Activated effector memory CD4-positive, alpha-beta T cell treated with Interleukin-2 at 50 U/mL for 16 hours (primary cell): ENCODE data around the gene GABRG3.

Source experiments
- DNase-seq: peaks from one replicate; pipeline ENCODE4 v3.0.0-alpha.2; 2020

GABRG3 gene

GRCh38 chr15:27481768-27482167 lies 510.8 kb downstream of the GABRG3 start:
- DNase-seq, result no peak

GRCh38 chr15:27482287-27482686 lies 511.3 kb downstream of the GABRG3 start:
- no peak for DNase-seq

- DNase-seq, result no peak
Measured at GRCh38 chr15:27483124-27483523, 512.1 kb downstream of the GABRG3 start.

GRCh38 chr15:27485265-27485664 lies 514.3 kb downstream of the GABRG3 start:
- no peak for DNase-seq

GRCh38 chr15:27486051-27486450 lies 515.1 kb downstream of the GABRG3 start:
- DNase-seq, result no peak

GRCh38 chr15:27486683-27487647 lies 516.0 kb downstream of the GABRG3 start:
- no peak for DNase-seq

GRCh38 chr15:27487846-27488245 lies 516.9 kb downstream of the GABRG3 start:
- DNase-seq, result no peak

- DNase-seq, result no peak
Measured at GRCh38 chr15:27490867-27491595, 520.0 kb downstream of the GABRG3 start.

- no peak for DNase-seq
Measured at GRCh38 chr15:27491666-27492621, 521.0 kb downstream of the GABRG3 start.

GRCh38 chr15:27495963-27496459 lies 525.0 kb downstream of the GABRG3 start:
- no peak for DNase-seq

- no peak for DNase-seq
Measured at GRCh38 chr15:27498700-27499099, 527.7 kb downstream of the GABRG3 start.

- no peak for DNase-seq
Measured at GRCh38 chr15:27499191-27499590, 528.2 kb downstream of the GABRG3 start.

- DNase-seq, result no peak
Measured at GRCh38 chr15:27499719-27500118, 528.7 kb downstream of the GABRG3 start.

GRCh38 chr15:27500206-27500605 lies 529.2 kb downstream of the GABRG3 start:
- DNase-seq, result no peak

- no peak for DNase-seq
Measured at GRCh38 chr15:27506752-27507151, 535.8 kb downstream of the GABRG3 start.

GRCh38 chr15:27509014-27509413 lies 538.0 kb downstream of the GABRG3 start:
- no peak for DNase-seq

GRCh38 chr15:27512281-27513001 lies 541.5 kb downstream of the GABRG3 start:
- DNase-seq, result no peak

GRCh38 chr15:27514526-27514925 lies 543.5 kb downstream of the GABRG3 start:
- no peak for DNase-seq

GRCh38 chr15:27527490-27528067 lies 556.6 kb downstream of the GABRG3 start:
- no peak for DNase-seq

GRCh38 chr15:27529399-27529798 lies 558.4 kb downstream of the GABRG3 start:
- no peak for DNase-seq

- DNase-seq, result no peak
Measured at GRCh38 chr15:27530994-27531393, 560.0 kb downstream of the GABRG3 start.

GRCh38 chr15:27532358-27532757 lies 561.4 kb downstream of the GABRG3 start:
- DNase-seq, result no peak
